ENCODE data around the gene HGS. TPM values are rescaled to one million over a fixed set of nuclear protein-coding genes. Genes with fewer than 3 reads are reported as not detected.

The HGS gene
- total RNA-seq, 1 experiment from 2014 or later, result 240 TPM

- ChIA-PET POLR2A (no interaction called here), CTCF (no interaction called here)
- TF ChIP-seq POLR2AphosphoS5 (IDR thresholded peaks at IDR 0.05; ENCODE audit: low read depth, low read length) (no peak), TCF7L2 (IDR thresholded peaks at IDR 0.05; ENCODE audit: low read depth, low read length) (no peak), REST (IDR thresholded peaks at IDR 0.05; ENCODE audit: insufficient read depth in 1 of 2, low read depth in 2 of 2, low read length in 1 of 2) (no peak), CTCF (IDR thresholded peaks at IDR 0.05) (no peak), SIN3A (IDR thresholded peaks at IDR 0.05; ENCODE audit: borderline replicate concordance, insufficient read depth, low read depth, low read length) (no peak)
- ATAC-seq (no peak), DNase-seq (ENCODE audit: low read depth, low spot score) (no peak)
- Histone ChIP-seq H3K4me1 (ENCODE audit: control insufficient read depth, insufficient read depth, low read length) (no peaks in the 10 kb centered on the region), H3K27ac (ENCODE audit: low read length) (no peak overlapping the region), H3K27me3 (ENCODE audit: control insufficient read depth, insufficient read depth, low read length) (no peaks in the 10 kb centered on the region), H3K9me3 (ENCODE audit: control insufficient read depth, insufficient read depth, low read depth, low read length) (no peaks in the 10 kb centered on the region), H3K36me3 (ENCODE audit: control insufficient read depth, insufficient read depth, low read length) (peaks cover 15% of the 10 kb centered on the region), H3K4me3 (ENCODE audit: low read depth in 2 of 2, low read length in 2 of 2) (no peak overlapping the region)
- in situ Hi-C loops (cut with HindIII; ENCODE audit: low pct_unique_long_range_greater_than_20kb, low sequenced_read_pairs), result no loop called here
- intact Hi-C loops (cut with micrococcal nuclease; ENCODE audit: unreplicated experiment), result no loop called here
- no TSS peak for BruUV-seq (replicated peaks)
These were observed 11.0 kb downstream of the HGS start for GRCh38 chr17:81694810-81695209.

GRCh38 chr17:81695211-81695610, 11.4 kb downstream of the HGS start:
- intact Hi-C loops (cut with micrococcal nuclease; ENCODE audit: unreplicated experiment), result no loop called here

More at GRCh38 chr17:81695211-81695610, 11.4 kb downstream of the HGS start:
- H3K4me3 ChIP-seq (ENCODE audit: low read depth in 2 of 2, low read length in 2 of 2), result no peak overlapping the region
- H3K36me3 ChIP-seq (ENCODE audit: control insufficient read depth, insufficient read depth, low read length), result peaks cover 15% of the 10 kb centered on the region
- no peak overlapping the region for H3K27ac ChIP-seq (ENCODE audit: low read length)
- H3K4me1 ChIP-seq (ENCODE audit: control insufficient read depth, insufficient read depth, low read length), result no peaks in the 10 kb centered on the region
- no peaks in the 10 kb centered on the region for H3K9me3 ChIP-seq (ENCODE audit: control insufficient read depth, insufficient read depth, low read depth, low read length)
- CTCF ChIA-PET, result no interaction called here
- DNase-seq (ENCODE audit: low read depth, low spot score) (no peak), ATAC-seq (0 out of 2 replicates have a peak, but pooled peaks have one; percentile 1)
- TF ChIP-seq REST (IDR thresholded peaks at IDR 0.05; ENCODE audit: insufficient read depth in 1 of 2, low read depth in 2 of 2, low read length in 1 of 2) (no peak), TCF7L2 (IDR thresholded peaks at IDR 0.05; ENCODE audit: low read depth, low read length) (no peak), SIN3A (IDR thresholded peaks at IDR 0.05; ENCODE audit: borderline replicate concordance, insufficient read depth, low read depth, low read length) (no peak), POLR2AphosphoS5 (IDR thresholded peaks at IDR 0.05; ENCODE audit: low read depth, low read length) (no peak), CTCF (IDR thresholded peaks at IDR 0.05) (no peak)
- no TSS peak for BruUV-seq (replicated peaks)
- POLR2A ChIA-PET, result interaction anchor here (1.3 kb wide), 1 partner anchor 20 kb away, joined by 3 read pairs; no protein-coding TSS in a partner anchor
- no peaks in the 10 kb centered on the region for H3K27me3 ChIP-seq (ENCODE audit: control insufficient read depth, insufficient read depth, low read length)
- in situ Hi-C loops (cut with HindIII; ENCODE audit: low pct_unique_long_range_greater_than_20kb, low sequenced_read_pairs), result no loop called here

All from Panc1 (cell line).